ENCODE results near the gene TMEM139.
A peak's percentile ranks its signal among the peaks of the same experiment; 100 is the strongest.

Gene TMEM139

DNA sequence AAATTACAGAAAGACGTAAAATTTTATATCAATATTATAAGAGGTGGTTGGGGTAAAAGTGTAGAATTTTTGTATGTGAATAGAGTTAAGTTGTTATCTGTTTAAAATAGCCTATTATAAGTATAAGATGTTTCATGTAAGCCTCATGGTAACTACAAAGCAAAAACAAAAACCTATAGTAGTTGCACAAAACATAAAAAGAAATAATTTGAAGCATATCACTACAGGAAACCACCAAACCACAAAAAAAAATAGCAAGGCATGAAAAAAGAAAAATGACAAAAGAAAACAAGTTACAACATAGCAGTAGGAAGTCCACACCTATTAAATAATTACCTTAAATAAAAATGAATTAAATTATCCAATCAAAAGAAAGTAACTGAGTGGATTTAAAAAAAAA, 33.9 kb upstream of the TMEM139 start (continued):
- TF ChIP-seq ZBTB17 (tag by site-specific recombination; IDR thresholded peaks at IDR 0.05) (no peak), MEIS1 (CRISPR knock-in tag; IDR thresholded peaks at IDR 0.05; ENCODE audit: borderline replicate concordance) (no peak), MYNN (tag by site-specific recombination; IDR thresholded peaks at IDR 0.05; ENCODE audit: borderline replicate concordance) (no peak), ZNF138 (tag by site-specific recombination; IDR thresholded peaks at IDR 0.05; ENCODE audit: borderline replicate concordance) (no peak), ZNF555 (tag by site-specific recombination; conservative IDR thresholded peaks at IDR 0.05) (no peak), SETDB1 (IDR thresholded peaks at IDR 0.05; ENCODE audit: insufficient read length, low read length) (no peak), ZNF266 (tag by site-specific recombination; IDR thresholded peaks at IDR 0.05; ENCODE audit: low read depth) (no peak), ZNF600 (tag by site-specific recombination; IDR thresholded peaks at IDR 0.05) (no peak)
- TF ChIP-seq, protein P1, sequence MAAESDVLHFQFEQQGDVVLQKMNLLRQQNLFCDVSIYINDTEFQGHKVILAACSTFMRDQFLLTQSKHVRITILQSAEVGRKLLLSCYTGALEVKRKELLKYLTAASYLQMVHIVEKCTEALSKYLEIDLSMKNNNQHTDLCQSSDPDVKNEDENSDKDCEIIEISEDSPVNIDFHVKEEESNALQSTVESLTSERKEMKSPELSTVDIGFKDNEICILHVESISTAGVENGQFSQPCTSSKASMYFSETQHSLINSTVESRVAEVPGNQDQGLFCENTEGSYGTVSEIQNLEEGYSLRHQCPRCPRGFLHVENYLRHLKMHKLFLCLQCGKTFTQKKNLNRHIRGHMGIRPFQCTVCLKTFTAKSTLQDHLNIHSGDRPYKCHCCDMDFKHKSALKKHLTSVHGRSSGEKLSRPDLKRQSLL (tag by site-specific recombination; IDR thresholded peaks at IDR 0.05), result no peak

DNA sequence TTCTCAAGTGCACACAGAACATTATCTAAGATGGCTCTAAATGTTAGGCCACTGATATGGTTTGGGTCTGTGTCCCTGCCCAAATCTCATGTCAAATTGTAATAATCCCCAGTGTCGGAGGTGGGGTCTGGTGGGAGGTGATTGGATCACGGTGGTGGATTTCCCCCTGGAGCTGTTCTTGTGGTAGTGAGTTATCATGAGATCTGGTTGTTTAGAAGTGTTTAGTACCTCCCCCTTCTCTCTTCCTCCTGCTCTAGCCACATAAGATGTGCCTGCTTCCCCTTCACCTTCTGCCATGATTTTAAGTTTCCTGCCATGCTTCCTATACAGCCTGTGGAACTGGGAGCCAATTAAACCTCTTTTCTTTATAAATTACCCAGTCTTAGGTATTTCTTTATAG, 32.8 kb upstream of the TMEM139 start:
- no peak overlapping the region for H3K27ac ChIP-seq (ENCODE audit: extremely low read depth, low read depth, low read length)
- CTCF ChIA-PET, result interaction anchor here (0.7 to 2.1 kb wide), 2 partner anchors 11 to 35 kb away, joined by 3 to 8 read pairs; no protein-coding TSS in a partner anchor
- H3K4me1 ChIP-seq (ENCODE audit: control insufficient read depth, insufficient read depth, low read length), result no peaks in the 10 kb centered on the region
- POLR2A ChIA-PET, result no interaction called here
- no peaks in the 10 kb centered on the region for H3K36me3 ChIP-seq (ENCODE audit: control insufficient read depth in 2 of 2, insufficient read depth in 1 of 2, low read length in 2 of 2)
- TF ChIP-seq, protein P2, sequence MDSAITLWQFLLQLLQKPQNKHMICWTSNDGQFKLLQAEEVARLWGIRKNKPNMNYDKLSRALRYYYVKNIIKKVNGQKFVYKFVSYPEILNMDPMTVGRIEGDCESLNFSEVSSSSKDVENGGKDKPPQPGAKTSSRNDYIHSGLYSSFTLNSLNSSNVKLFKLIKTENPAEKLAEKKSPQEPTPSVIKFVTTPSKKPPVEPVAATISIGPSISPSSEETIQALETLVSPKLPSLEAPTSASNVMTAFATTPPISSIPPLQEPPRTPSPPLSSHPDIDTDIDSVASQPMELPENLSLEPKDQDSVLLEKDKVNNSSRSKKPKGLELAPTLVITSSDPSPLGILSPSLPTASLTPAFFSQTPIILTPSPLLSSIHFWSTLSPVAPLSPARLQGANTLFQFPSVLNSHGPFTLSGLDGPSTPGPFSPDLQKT (IDR thresholded peaks at IDR 0.05; ENCODE audit: borderline replicate concordance, low read depth, low read length), result no peak
- TF ChIP-seq ZBTB7A (tag by site-specific recombination; IDR thresholded peaks at IDR 0.05; ENCODE audit: low read depth) (no peak), ZFP3 (tag by site-specific recombination; IDR thresholded peaks at IDR 0.05; ENCODE audit: low read depth) (no peak)
- H3K4me3 ChIP-seq (ENCODE audit: low read depth, low read length), result no peak overlapping the region
- H3K9me3 ChIP-seq (ENCODE audit: control insufficient read depth, insufficient read depth, low read depth, low read length), result no peaks in the 10 kb centered on the region

DNA sequence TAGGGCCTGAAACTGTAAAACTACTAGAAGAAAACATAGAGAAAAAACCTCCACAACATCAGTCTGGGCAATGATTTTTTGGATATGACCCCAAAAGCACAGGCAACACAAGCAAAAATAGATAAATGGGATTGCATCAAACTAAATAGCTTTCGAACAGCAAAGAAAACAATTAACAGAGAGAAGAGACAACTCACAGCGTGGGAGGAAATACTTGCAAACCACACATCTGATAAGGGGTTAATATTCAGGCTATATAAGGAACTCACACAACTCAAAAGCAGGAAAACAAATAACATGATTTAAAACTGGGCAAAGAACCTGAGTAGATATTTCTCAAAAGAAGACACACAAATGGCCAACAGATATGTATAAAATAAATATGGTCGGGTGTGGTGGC, 29.2 kb upstream of the TMEM139 start:
- no peak for TF ChIP-seq ZNF548 (tag by site-specific recombination; IDR thresholded peaks at IDR 0.05)
- no peak for TF ChIP-seq ZSCAN23 (tag by site-specific recombination; IDR thresholded peaks at IDR 0.05)
- no peak for TF ChIP-seq ZNF621 (tag by site-specific recombination; IDR thresholded peaks at IDR 0.05)
- TF ChIP-seq, protein P3, sequence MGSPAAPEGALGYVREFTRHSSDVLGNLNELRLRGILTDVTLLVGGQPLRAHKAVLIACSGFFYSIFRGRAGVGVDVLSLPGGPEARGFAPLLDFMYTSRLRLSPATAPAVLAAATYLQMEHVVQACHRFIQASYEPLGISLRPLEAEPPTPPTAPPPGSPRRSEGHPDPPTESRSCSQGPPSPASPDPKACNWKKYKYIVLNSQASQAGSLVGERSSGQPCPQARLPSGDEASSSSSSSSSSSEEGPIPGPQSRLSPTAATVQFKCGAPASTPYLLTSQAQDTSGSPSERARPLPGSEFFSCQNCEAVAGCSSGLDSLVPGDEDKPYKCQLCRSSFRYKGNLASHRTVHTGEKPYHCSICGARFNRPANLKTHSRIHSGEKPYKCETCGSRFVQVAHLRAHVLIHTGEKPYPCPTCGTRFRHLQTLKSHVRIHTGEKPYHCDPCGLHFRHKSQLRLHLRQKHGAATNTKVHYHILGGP (tag by site-specific recombination; IDR thresholded peaks at IDR 0.05), result peak; percentile 36; the same call in 1 of the 2 replicates
- TF ChIP-seq ZNF658 (tag by site-specific recombination; IDR thresholded peaks at IDR 0.05), result no peak
- TF ChIP-seq ZNF624 (tag by site-specific recombination; IDR thresholded peaks at IDR 0.05), result no peak
- TF ChIP-seq, protein P4, sequence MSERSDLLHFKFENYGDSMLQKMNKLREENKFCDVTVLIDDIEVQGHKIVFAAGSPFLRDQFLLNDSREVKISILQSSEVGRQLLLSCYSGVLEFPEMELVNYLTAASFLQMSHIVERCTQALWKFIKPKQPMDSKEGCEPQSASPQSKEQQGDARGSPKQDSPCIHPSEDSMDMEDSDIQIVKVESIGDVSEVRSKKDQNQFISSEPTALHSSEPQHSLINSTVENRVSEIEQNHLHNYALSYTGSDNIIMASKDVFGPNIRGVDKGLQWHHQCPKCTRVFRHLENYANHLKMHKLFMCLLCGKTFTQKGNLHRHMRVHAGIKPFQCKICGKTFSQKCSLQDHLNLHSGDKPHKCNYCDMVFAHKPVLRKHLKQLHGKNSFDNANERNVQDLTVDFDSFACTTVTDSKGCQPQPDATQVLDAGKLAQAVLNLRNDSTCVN (tag by site-specific recombination; optimal IDR thresholded peaks at IDR 0.05), result no peak
- no peak for TF ChIP-seq ZFP37 (tag by site-specific recombination; IDR thresholded peaks at IDR 0.05)
- TF ChIP-seq ZNF600 (tag by site-specific recombination; IDR thresholded peaks at IDR 0.05), result no peak
- TF ChIP-seq SETDB1 (IDR thresholded peaks at IDR 0.05; ENCODE audit: insufficient read length, low read length), result no peak
- no peak for TF ChIP-seq HOXD13 (CRISPR knock-in tag; IDR thresholded peaks at IDR 0.05; ENCODE audit: borderline replicate concordance)
- TF ChIP-seq ZFHX2 (tag by site-specific recombination; conservative IDR thresholded peaks at IDR 0.05), result 0 out of 2 replicates have a peak, but pooled peaks have one; percentile 19
- no peak for TF ChIP-seq SP3 (tag by site-specific recombination; IDR thresholded peaks at IDR 0.05)
- Histone ChIP-seq H3K27ac (ENCODE audit: extremely low read depth, low read depth, low read length) (no peak overlapping the region), H3K4me3 (ENCODE audit: low read depth, low read length) (no peak overlapping the region), H3K9me3 (ENCODE audit: control insufficient read depth, insufficient read depth, low read depth, low read length) (no peaks in the 10 kb centered on the region), H3K4me1 (ENCODE audit: control insufficient read depth, insufficient read depth, low read length) (no peaks in the 10 kb centered on the region), H3K36me3 (ENCODE audit: control insufficient read depth in 2 of 2, insufficient read depth in 1 of 2, low read length in 2 of 2) (no peaks in the 10 kb centered on the region)
- ChIA-PET CTCF (interaction anchor here (0.6 to 5.3 kb wide), 5 partner anchors 15 to 383 kb away, joined by 3 to 56 read pairs (median 4); no protein-coding TSS in a partner anchor), POLR2A (no interaction called here)

All from HEK293 (cell line).